ENCODE measurements around the gene ZYG11A.

Gene ZYG11A

DNA sequence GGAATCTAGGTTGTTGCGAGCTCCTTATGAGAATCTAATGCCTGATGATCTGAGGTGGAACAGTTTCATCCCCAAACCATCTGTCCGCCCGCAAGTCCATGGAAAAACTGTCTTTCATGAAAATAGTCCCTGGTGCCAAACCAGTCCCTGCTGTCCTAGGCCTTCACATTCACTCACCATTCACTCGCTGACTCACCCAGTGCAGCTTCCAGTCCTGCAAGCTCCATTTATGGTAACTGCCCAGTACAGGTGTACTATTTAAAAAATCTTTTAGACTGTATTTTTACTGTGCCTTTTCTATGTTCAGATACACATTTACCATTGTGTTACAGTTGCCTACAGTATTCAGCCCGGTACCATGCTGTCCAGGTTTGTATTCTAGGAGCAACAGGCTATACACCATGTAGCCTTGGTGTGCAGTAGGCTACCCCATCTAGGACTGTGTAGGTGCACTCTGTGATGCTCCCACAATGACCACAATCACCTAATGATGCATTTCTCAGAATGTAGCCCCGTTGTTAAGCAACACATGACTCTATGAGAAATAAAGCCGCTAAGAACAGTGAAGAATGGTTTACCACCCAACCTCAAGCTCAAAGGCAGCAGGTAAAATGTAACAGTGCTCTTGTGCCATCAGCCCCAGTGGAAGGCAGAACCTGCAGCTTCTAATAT lies 76.6 kb downstream of the ZYG11A start:
- Histone ChIP-seq H3K27me3 (ENCODE audit: low read length) (no peaks in the 10 kb centered on the region), H4K20me1 (ENCODE audit: low read depth, low read length) (no peaks in the 10 kb centered on the region), H3K27ac (ENCODE audit: low read depth, low read length) (no peak overlapping the region), H3K9ac (ENCODE audit: low read length) (no peak overlapping the region), H3K4me3 (ENCODE audit: insufficient read depth, low read length, poor library complexity, severe bottlenecking) (no peak overlapping the region), H3F3A (ENCODE audit: insufficient read depth) (no peaks in the 10 kb centered on the region), H3K9me3 (ENCODE audit: insufficient read depth, low read length) (no peaks in the 10 kb centered on the region), H3K4me2 (ENCODE audit: low read depth, low read length, poor library complexity, severe bottlenecking) (no peak overlapping the region), H3K36me3 (ENCODE audit: low read length) (no peaks in the 10 kb centered on the region), H3K9me2 (replicated peaks; ENCODE audit: insufficient read depth, low read length) (no peaks in the 10 kb centered on the region), H2AFZ (ENCODE audit: low read depth, low read length, severe bottlenecking) (no peak overlapping the region), H3K79me2 (ENCODE audit: insufficient read depth, low read length) (no peaks in the 10 kb centered on the region)
- TF ChIP-seq EZH2phosphoT487 (conservative IDR thresholded peaks at IDR 0.05; ENCODE audit: low read length) = no peak

DNA sequence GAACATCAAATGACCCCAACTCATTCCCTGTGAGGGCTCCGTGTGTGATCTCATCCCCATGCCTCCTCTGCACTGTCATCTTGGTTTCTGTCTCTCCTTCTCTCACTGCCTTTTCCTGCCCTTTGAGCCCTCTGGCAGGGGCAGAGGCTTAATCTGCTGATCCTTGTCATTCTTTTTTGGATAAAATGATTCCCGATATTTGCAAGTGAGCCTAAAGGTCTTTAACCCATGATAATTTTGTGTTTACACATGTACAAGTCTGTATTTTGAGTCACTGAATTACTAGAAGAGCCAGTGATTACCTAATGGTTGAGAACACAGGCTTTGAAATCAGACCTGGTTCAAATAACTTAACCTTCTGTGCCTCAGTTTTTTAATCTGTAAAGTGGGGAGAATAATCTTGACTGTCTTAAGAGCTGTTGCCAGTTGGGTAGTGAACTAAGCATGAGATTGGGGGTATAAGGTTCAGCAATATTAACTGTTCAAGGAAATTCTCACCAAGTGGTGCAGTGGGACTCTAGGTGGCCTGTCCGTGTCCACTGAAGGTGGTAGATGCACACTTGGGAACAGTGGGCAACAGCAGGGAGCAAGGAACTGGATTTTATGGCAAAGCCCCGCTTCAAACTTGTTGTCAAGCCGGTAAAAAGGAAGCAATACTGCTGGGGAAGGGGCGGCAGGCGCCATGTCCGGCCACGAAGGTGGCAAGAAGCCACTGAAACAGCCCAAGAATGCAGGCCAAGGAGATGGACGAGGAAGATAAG lies 77.3 kb downstream of the ZYG11A start:
- Histone ChIP-seq H2AFZ (ENCODE audit: low read depth, low read length, severe bottlenecking) (no peak overlapping the region), H3K36me3 (ENCODE audit: low read length) (no peaks in the 10 kb centered on the region), H3K79me2 (ENCODE audit: insufficient read depth, low read length) (no peaks in the 10 kb centered on the region), H3K27me3 (ENCODE audit: low read length) (no peaks in the 10 kb centered on the region), H3K9me3 (ENCODE audit: insufficient read depth, low read length) (no peaks in the 10 kb centered on the region), H3K27ac (ENCODE audit: low read depth, low read length) (no peak overlapping the region), H3K4me2 (ENCODE audit: low read depth, low read length, poor library complexity, severe bottlenecking) (no peak overlapping the region), H4K20me1 (ENCODE audit: low read depth, low read length) (no peaks in the 10 kb centered on the region), H3K9ac (ENCODE audit: low read length) (no peak overlapping the region), H3K4me3 (ENCODE audit: insufficient read depth, low read length, poor library complexity, severe bottlenecking) (no peak overlapping the region), H3F3A (ENCODE audit: insufficient read depth) (no peaks in the 10 kb centered on the region), H3K9me2 (replicated peaks; ENCODE audit: insufficient read depth, low read length) (no peaks in the 10 kb centered on the region)
- TF ChIP-seq, protein P1, sequence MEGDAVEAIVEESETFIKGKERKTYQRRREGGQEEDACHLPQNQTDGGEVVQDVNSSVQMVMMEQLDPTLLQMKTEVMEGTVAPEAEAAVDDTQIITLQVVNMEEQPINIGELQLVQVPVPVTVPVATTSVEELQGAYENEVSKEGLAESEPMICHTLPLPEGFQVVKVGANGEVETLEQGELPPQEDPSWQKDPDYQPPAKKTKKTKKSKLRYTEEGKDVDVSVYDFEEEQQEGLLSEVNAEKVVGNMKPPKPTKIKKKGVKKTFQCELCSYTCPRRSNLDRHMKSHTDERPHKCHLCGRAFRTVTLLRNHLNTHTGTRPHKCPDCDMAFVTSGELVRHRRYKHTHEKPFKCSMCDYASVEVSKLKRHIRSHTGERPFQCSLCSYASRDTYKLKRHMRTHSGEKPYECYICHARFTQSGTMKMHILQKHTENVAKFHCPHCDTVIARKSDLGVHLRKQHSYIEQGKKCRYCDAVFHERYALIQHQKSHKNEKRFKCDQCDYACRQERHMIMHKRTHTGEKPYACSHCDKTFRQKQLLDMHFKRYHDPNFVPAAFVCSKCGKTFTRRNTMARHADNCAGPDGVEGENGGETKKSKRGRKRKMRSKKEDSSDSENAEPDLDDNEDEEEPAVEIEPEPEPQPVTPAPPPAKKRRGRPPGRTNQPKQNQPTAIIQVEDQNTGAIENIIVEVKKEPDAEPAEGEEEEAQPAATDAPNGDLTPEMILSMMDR (IDR thresholded peaks at IDR 0.05; ENCODE audit: insufficient read depth, low read length, poor library complexity, severe bottlenecking) = no peak
- TF ChIP-seq EZH2phosphoT487 (conservative IDR thresholded peaks at IDR 0.05; ENCODE audit: low read length) = no peak

DNA sequence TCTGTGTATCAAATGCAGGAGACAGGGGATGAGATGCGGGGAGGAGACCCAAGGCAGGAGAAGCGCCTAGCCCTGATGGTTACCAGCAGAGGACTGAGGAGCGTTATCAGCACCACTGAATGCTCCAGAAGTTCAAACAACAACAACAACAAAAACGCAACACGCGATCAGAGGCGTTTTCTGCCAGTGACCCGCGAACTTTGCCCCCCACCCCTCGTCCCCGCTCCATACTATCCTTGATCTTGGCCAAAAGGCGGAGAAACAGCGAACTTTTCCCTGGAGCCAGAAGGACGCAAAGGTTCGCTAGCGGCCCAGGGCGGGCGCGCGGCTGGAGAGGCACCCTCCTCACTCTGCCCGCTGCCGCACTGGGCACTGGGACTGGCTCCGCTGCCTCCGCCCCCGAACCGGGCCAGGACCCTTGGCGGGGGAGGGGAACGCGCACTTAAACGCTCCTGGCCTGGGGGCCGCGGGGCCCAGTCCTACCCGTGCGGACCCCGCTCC lies 78.3 kb downstream of the ZYG11A start:
- no peaks in the 10 kb centered on the region for H3K9me2 ChIP-seq (replicated peaks; ENCODE audit: insufficient read depth, low read length)
- no peaks in the 10 kb centered on the region for H3K27me3 ChIP-seq (ENCODE audit: low read length)
- TF ChIP-seq, protein P1 (IDR thresholded peaks at IDR 0.05; ENCODE audit: insufficient read depth, low read length, poor library complexity, severe bottlenecking) = no peak
- no peak for TF ChIP-seq EZH2phosphoT487 (conservative IDR thresholded peaks at IDR 0.05; ENCODE audit: low read length)
- no peak overlapping the region for H3K4me3 ChIP-seq (ENCODE audit: insufficient read depth, low read length, poor library complexity, severe bottlenecking)
- no peak overlapping the region for H3K9ac ChIP-seq (ENCODE audit: low read length)
- no peaks in the 10 kb centered on the region for H3F3A ChIP-seq (ENCODE audit: insufficient read depth)
- no peaks in the 10 kb centered on the region for H4K20me1 ChIP-seq (ENCODE audit: low read depth, low read length)
- H3K36me3 ChIP-seq (ENCODE audit: low read length) = no peaks in the 10 kb centered on the region
- H3K79me2 ChIP-seq (ENCODE audit: insufficient read depth, low read length) = no peaks in the 10 kb centered on the region
- no peak overlapping the region for H3K27ac ChIP-seq (ENCODE audit: low read depth, low read length)
- no peak overlapping the region for H3K4me2 ChIP-seq (ENCODE audit: low read depth, low read length, poor library complexity, severe bottlenecking)
- no peaks in the 10 kb centered on the region for H3K9me3 ChIP-seq (ENCODE audit: insufficient read depth, low read length)
- H2AFZ ChIP-seq (ENCODE audit: low read depth, low read length, severe bottlenecking) = no peak overlapping the region

DNA sequence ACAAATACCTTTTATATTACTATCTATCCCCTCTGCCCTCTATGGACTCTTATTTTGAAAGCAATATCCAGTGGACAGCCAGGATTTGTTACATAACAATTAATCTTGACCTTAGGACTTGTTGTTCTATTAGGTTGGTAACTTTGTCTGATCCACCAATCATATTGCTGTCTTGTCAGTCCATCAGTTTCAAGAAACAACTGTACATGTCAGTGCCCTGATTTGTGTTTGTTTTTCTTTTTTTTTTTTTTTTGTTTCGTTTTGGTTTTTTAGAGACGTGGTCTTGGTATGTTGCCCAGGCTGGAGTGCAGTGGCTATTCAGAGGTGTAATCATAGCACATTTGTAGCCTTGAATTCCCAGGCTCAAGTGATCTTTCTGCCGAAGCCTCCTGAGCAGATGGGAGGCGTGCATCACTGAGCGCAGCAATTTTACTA lies 83.0 kb downstream of the ZYG11A start:
- H4K20me1 ChIP-seq (ENCODE audit: low read depth, low read length) = no peaks in the 10 kb centered on the region
- no peaks in the 10 kb centered on the region for H3F3A ChIP-seq (ENCODE audit: insufficient read depth)
- no peak overlapping the region for H3K9ac ChIP-seq (ENCODE audit: low read length)
- no peaks in the 10 kb centered on the region for H3K27me3 ChIP-seq (ENCODE audit: low read length)
- H3K9me2 ChIP-seq (replicated peaks; ENCODE audit: insufficient read depth, low read length) = no peaks in the 10 kb centered on the region
- TF ChIP-seq, protein P1 (IDR thresholded peaks at IDR 0.05; ENCODE audit: insufficient read depth, low read length, poor library complexity, severe bottlenecking) = no peak
- no peak for TF ChIP-seq EZH2phosphoT487 (conservative IDR thresholded peaks at IDR 0.05; ENCODE audit: low read length)
- no peak overlapping the region for H3K4me2 ChIP-seq (ENCODE audit: low read depth, low read length, poor library complexity, severe bottlenecking)
- H2AFZ ChIP-seq (ENCODE audit: low read depth, low read length, severe bottlenecking) = no peak overlapping the region
- no peaks in the 10 kb centered on the region for H3K9me3 ChIP-seq (ENCODE audit: insufficient read depth, low read length)
- H3K79me2 ChIP-seq (ENCODE audit: insufficient read depth, low read length) = no peaks in the 10 kb centered on the region
- no peak overlapping the region for H3K27ac ChIP-seq (ENCODE audit: low read depth, low read length)
- no peaks in the 10 kb centered on the region for H3K36me3 ChIP-seq (ENCODE audit: low read length)
- no peak overlapping the region for H3K4me3 ChIP-seq (ENCODE audit: insufficient read depth, low read length, poor library complexity, severe bottlenecking)

Measured in SU-DHL-6 (cell line).